Left colon (tissue), 2 donors: Measurements from ENCODE around the gene GOLM1. TPM values are rescaled to one million over a fixed set of nuclear protein-coding genes. Genes with fewer than 3 reads are reported as not detected.
A peak's percentile ranks its signal among the peaks of the same experiment; 100 is the strongest.

Source experiments
- ATAC-seq: fragments of 200-7000 bp; cut with Tn5 transposase; one replicate; pipeline ENCODE4 v1.9.1; 2020; ENCODE audit warnings: mild to moderate bottlenecking, moderate library complexity
- DNase-seq, 2 donors: peaks; one replicate each; pipeline ENCODE4 v3.0.0-alpha.2; 2020
- intact Hi-C, 2 donors: fragments of 100-400 bp; cut with DNase I in 1 of 2; cut with micrococcal nuclease in 1 of 2; formaldehyde crosslinking; loops; one replicate each; pipeline versions ENCODE4 v1.11.2 to v1.14.0; 2022; cut with DNase I, micrococcal nuclease
- total RNA-seq, 2 donors: library from RNA; stranded (reverse); fragmentation: NEBNext Ultra II Directional; extraction: Animal tissue kit (Norgen Biotek cat#: 25700); gene quantifications; one replicate each; pipeline ENCODE4 v1.2.1, GENCODE V29; 2021
- donor health status: DM: no; HTN: no; CAD: no.
- donor health status: DM: yes; HTN: yes; CAD: no.

GOLM1 gene
- total RNA-seq, 2 donors from 2014 or later = 324 to 443 TPM

GRCh38 chr9:86096386-86096785 lies 3.0 kb downstream of the GOLM1 start:
- ATAC-seq = no peak
- intact Hi-C loops = no loop called here
- no peak for DNase-seq

GRCh38 chr9:86093788-86094555 lies 5.4 kb downstream of the GOLM1 start:
- intact Hi-C loops = no loop called here
- ATAC-seq (peak; percentile 91), DNase-seq (peak; percentile 77 to 89)

- DNase-seq (no peak), ATAC-seq (no peak)
- intact Hi-C loops = no loop called here
These were observed 7.9 kb downstream of the GOLM1 start for GRCh38 chr9:86091477-86091876.

- intact Hi-C loops = no loop called here
- DNase-seq (no peak), ATAC-seq (no peak)
These were observed 16.5 kb downstream of the GOLM1 start for GRCh38 chr9:86082870-86083269.

- no peak for ATAC-seq
- intact Hi-C loops = no loop called here
These were observed 19.4 kb downstream of the GOLM1 start for GRCh38 chr9:86079865-86080469.

GRCh38 chr9:86079421-86079831 lies 19.9 kb downstream of the GOLM1 start:
- intact Hi-C loops = no loop called here
- DNase-seq = no peak
- ATAC-seq = no peak

More at GRCh38 chr9:86079865-86080469, 19.4 kb downstream of the GOLM1 start:
- DNase-seq = no peak

GRCh38 chr9:86078731-86079130 lies 20.6 kb downstream of the GOLM1 start:
- ATAC-seq (no peak), DNase-seq (no peak)
- intact Hi-C loops = no loop called here

GRCh38 chr9:86077276-86077675 lies 22.1 kb downstream of the GOLM1 start:
- DNase-seq (peak in 1 of 2 donors; percentile 56), ATAC-seq (no peak)
- intact Hi-C loops = no loop called here

- peak; percentile 81 for ATAC-seq
- no peak for DNase-seq
- intact Hi-C loops = no loop called here
These were observed 23.9 kb downstream of the GOLM1 start for GRCh38 chr9:86075132-86076109.

GRCh38 chr9:86073839-86074238 lies 25.5 kb downstream of the GOLM1 start:
- DNase-seq (no peak), ATAC-seq (no peak)
- intact Hi-C loops = no loop called here

GRCh38 chr9:86072394-86072877 lies 26.9 kb downstream of the GOLM1 start:
- no peak for DNase-seq
- no peak for ATAC-seq
- intact Hi-C loops = no loop called here

GRCh38 chr9:86069206-86069869 lies 30.0 kb downstream of the GOLM1 start:
- DNase-seq (no peak), ATAC-seq (no peak)
- intact Hi-C loops = no loop called here

- DNase-seq (no peak), ATAC-seq (no peak)
- intact Hi-C loops = no loop called here
These were observed 35.1 kb downstream of the GOLM1 start for GRCh38 chr9:86064220-86064619.

- ATAC-seq = peak; percentile 72
- DNase-seq = peak; percentile 26 to 34
- intact Hi-C loops = no loop called here
These were observed 36.3 kb downstream of the GOLM1 start for GRCh38 chr9:86062845-86063693.

GRCh38 chr9:86061972-86062739 lies 37.2 kb downstream of the GOLM1 start:
- ATAC-seq = peak; percentile 80
- peak; percentile 49 to 55 for DNase-seq
- intact Hi-C loops = no loop called here

GRCh38 chr9:86057491-86057890 lies 41.9 kb downstream of the GOLM1 start:
- DNase-seq (no peak), ATAC-seq (no peak)
- intact Hi-C loops = no loop called here

GRCh38 chr9:86054695-86055094 lies 44.7 kb downstream of the GOLM1 start:
- DNase-seq = no peak
- intact Hi-C loops = no loop called here
- ATAC-seq = no peak
